Endothelial cell of umbilical vein (primary cell): Measurements from ENCODE around the gene LSM14A.

ENCODE experiments used
- CTCF ChIP-seq, 2 donors: IDR thresholded peaks; 1 replicate in 1 of 2; 2 replicates in 1 of 2; pipeline ENCODE4 v1.5.1; 2011; ENCODE audit warnings: low read length in 2 of 2, mild to moderate bottlenecking in 2 of 2, moderate library complexity in 2 of 2, control low read depth in 1 of 2, inconsistent platforms in 1 of 2, low read depth in 1 of 2; ENCODE audit not compliant: insufficient read depth in 1 of 2; ENCODE audit errors: extremely low read depth in 1 of 2
- EZH2 ChIP-seq: IDR thresholded peaks from 2 replicates; pipeline ENCODE4 v1.6.1; 2012; ENCODE audit warnings: borderline replicate concordance, low read depth, mild to moderate bottlenecking, moderate library complexity, low read length, inconsistent platforms; ENCODE audit not compliant: severe bottlenecking
- MYC ChIP-seq: IDR thresholded peaks from one replicate; pipeline ENCODE4 v1.6.1; 2011; ENCODE audit warnings: mild to moderate bottlenecking, low read depth, low read length
- POLR2A ChIP-seq: IDR thresholded peaks from 2 replicates; pipeline ENCODE4 v1.6.1; 2012; ENCODE audit warnings: low read depth, mild to moderate bottlenecking, control low read depth, low read length
- POLR2AphosphoS5 ChIP-seq: IDR thresholded peaks from 2 replicates; pipeline ENCODE4 v1.6.1; 2012; ENCODE audit warnings: low read depth, mild to moderate bottlenecking, control low read depth, low read length, moderate library complexity; ENCODE audit not compliant: insufficient read depth

DNA sequence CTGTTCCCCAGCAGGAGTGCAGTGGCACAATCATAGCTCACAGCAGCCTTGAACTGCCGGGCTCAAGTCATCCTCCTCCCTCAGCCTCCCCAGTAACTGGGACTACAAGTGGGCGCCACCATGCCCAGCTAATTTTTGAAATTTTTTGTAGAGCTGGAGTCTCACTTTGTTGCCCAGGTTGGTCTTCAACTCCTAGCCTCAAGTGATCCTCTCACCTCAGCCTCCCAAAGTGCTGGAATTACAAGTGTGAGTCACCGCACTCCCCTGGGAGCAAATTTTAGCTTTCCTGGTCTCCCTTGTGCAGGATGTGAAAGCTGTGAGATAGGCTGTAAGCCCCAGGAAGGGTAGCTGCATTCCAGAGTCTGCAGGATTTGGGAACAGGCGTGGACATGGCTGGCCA lies 76.6 kb downstream of the LSM14A start:
- TF ChIP-seq EZH2: no peak
- no peak for TF ChIP-seq CTCF (IDR thresholded peaks at IDR 0.05; ENCODE audit: extremely low read depth in 1 of 2, insufficient read depth in 1 of 2, low read depth in 1 of 2, low read length in 2 of 2)
- TF ChIP-seq POLR2A: no peak
- no peak for TF ChIP-seq MYC
- TF ChIP-seq POLR2AphosphoS5: no peak
